Activated CD4-positive, alpha-beta memory T cell treated with anti-CD3 and anti-CD28 coated beads for 36 hours (primary cell): ENCODE measurements around the gene RHBG. TPM values are rescaled to one million over a fixed set of nuclear protein-coding genes. Genes with fewer than 3 reads are reported as not detected.

Experiments
- CTCF ChIA-PET: fragments of 350-600 bp; sonication (Branson Sonifier 250); formaldehyde crosslinking; loops from one replicate; lab custom pipeline; 2021; ENCODE audit warnings: antibody characterized with exemption, inconsistent platforms; lab: Charles Lee
- POLR2A ChIA-PET: fragments of 350-600 bp; sonication (Branson Sonifier 250); formaldehyde crosslinking; loops from one replicate; lab custom pipeline; 2021; ENCODE audit warnings: antibody characterized with exemption; lab: Charles Lee
- DNase-seq: peaks from one replicate; pipeline ENCODE4 v3.0.0-alpha.2; 2020
- H3K27ac Mint-ChIP-seq: one replicate; pipeline ENCODE4 v1.8.0; 2021; ENCODE audit warnings: mixed read lengths
- H3K27me3 Mint-ChIP-seq: one replicate; pipeline ENCODE4 v1.8.0; 2021; ENCODE audit warnings: mixed read lengths
- H3K36me3 Mint-ChIP-seq: one replicate; pipeline ENCODE4 v1.8.0; 2021; ENCODE audit warnings: mixed read lengths
- H3K4me1 Mint-ChIP-seq: one replicate; pipeline ENCODE4 v1.8.0; 2021; ENCODE audit warnings: low read depth, mixed read lengths
- H3K4me3 Mint-ChIP-seq: one replicate; pipeline ENCODE4 v1.8.0; 2021; ENCODE audit warnings: mild to moderate bottlenecking, mixed read lengths
- H3K9me3 Mint-ChIP-seq: one replicate; pipeline ENCODE4 v1.8.0; 2021; ENCODE audit warnings: mixed read lengths
- intact Hi-C: fragments of 100-400 bp; cut with micrococcal nuclease; formaldehyde crosslinking; loops from one replicate; pipeline ENCODE4 v1.15.1; 2023
- total RNA-seq, 2 experiments: library from RNA; stranded (reverse); gene quantifications; one replicate each; pipeline ENCODE4 v1.2.3, GENCODE V29; 2021

The RHBG gene
- total RNA-seq, 2 experiments from 2014 or later, result not detected

GRCh38 chr1:156421062-156421938 is 52.3 kb downstream of the RHBG start:
- Mint-ChIP-seq H3K4me1 (peaks cover 21% of the 10 kb centered on the region), H3K27me3 (peaks cover 49% of the 10 kb centered on the region), H3K9me3 (no peaks in the 10 kb centered on the region), H3K27ac (no peak overlapping the region), H3K36me3 (no peaks in the 10 kb centered on the region), H3K4me3 (peak overlapping the region; percentile 73)
- CTCF ChIA-PET, result interaction anchor here (4.9 to 7.0 kb wide), 2 partner anchors 24 to 35 kb away, joined by 27 to 60 read pairs; no protein-coding TSS in a partner anchor
- intact Hi-C loops, result loop anchor here (2.0 kb wide), 1 partner anchor 18 kb away; no protein-coding TSS in a partner anchor
- peak; percentile 86 for DNase-seq
- POLR2A ChIA-PET, result interaction anchor here (1.3 kb wide), 1 partner anchor 32 kb away, joined by 3 read pairs; no protein-coding TSS in a partner anchor

GRCh38 chr1:156421939-156422601 is 53.1 kb downstream of the RHBG start:
- no peak for DNase-seq

GRCh38 chr1:156422602-156423091 is 53.6 kb downstream of the RHBG start:
- Mint-ChIP-seq H3K27ac (no peak overlapping the region), H3K4me1 (peaks cover 21% of the 10 kb centered on the region), H3K36me3 (no peaks in the 10 kb centered on the region), H3K9me3 (no peaks in the 10 kb centered on the region), H3K27me3 (peaks cover 60% of the 10 kb centered on the region), H3K4me3 (no peak overlapping the region)
- POLR2A ChIA-PET, result interaction anchor here (1.3 kb wide), 1 partner anchor 33 kb away, joined by 3 read pairs; no protein-coding TSS in a partner anchor
- CTCF ChIA-PET, result interaction anchor here (0.7 to 7.0 kb wide), 3 partner anchors 12 to 36 kb away, joined by 3 to 60 read pairs (median 27); no protein-coding TSS in a partner anchor
- no peak for DNase-seq
- intact Hi-C loops, result no loop called here

More at GRCh38 chr1:156421939-156422601, 53.1 kb downstream of the RHBG start:
- POLR2A ChIA-PET, result interaction anchor here (1.3 kb wide), 1 partner anchor 32 kb away, joined by 3 read pairs; no protein-coding TSS in a partner anchor
- Mint-ChIP-seq H3K4me3 (peak overlapping the region; percentile 33), H3K9me3 (no peaks in the 10 kb centered on the region), H3K27ac (no peak overlapping the region), H3K4me1 (peaks cover 21% of the 10 kb centered on the region), H3K36me3 (no peaks in the 10 kb centered on the region), H3K27me3 (peaks cover 55% of the 10 kb centered on the region)
- CTCF ChIA-PET, result interaction anchor here (0.7 to 7.0 kb wide), 3 partner anchors 12 to 36 kb away, joined by 3 to 60 read pairs (median 27); no protein-coding TSS in a partner anchor
- intact Hi-C loops, result loop anchor here (2.0 kb wide), 1 partner anchor 17 kb away; no protein-coding TSS in a partner anchor

- POLR2A ChIA-PET, result no interaction called here
- H3K36me3 Mint-ChIP-seq, result no peaks in the 10 kb centered on the region
Observed at GRCh38 chr1:156423422-156424352, 54.7 kb downstream of the RHBG start.

GRCh38 chr1:156424806-156425432 is 55.9 kb downstream of the RHBG start:
- H3K27ac Mint-ChIP-seq, result no peak overlapping the region
- H3K4me1 Mint-ChIP-seq, result peaks cover 19% of the 10 kb centered on the region
- intact Hi-C loops, result no loop called here
- H3K4me3 Mint-ChIP-seq, result no peak overlapping the region
- peaks cover 74% of the 10 kb centered on the region for H3K27me3 Mint-ChIP-seq
- ChIA-PET CTCF (interaction anchor here (1.2 to 7.0 kb wide), 3 partner anchors 10 to 39 kb away, joined by 3 to 60 read pairs (median 27); no protein-coding TSS in a partner anchor), POLR2A (no interaction called here)
- no peak for DNase-seq
- H3K9me3 Mint-ChIP-seq, result no peaks in the 10 kb centered on the region
- no peaks in the 10 kb centered on the region for H3K36me3 Mint-ChIP-seq

More at GRCh38 chr1:156423422-156424352, 54.7 kb downstream of the RHBG start:
- no peak for DNase-seq
- peaks cover 69% of the 10 kb centered on the region for H3K27me3 Mint-ChIP-seq
- H3K9me3 Mint-ChIP-seq, result no peaks in the 10 kb centered on the region
- CTCF ChIA-PET, result interaction anchor here (0.8 to 7.0 kb wide), 4 partner anchors 8 to 37 kb away, joined by 3 to 60 read pairs (median 15); no protein-coding TSS in a partner anchor
- intact Hi-C loops, result no loop called here
- H3K4me3 Mint-ChIP-seq, result no peak overlapping the region
- H3K27ac Mint-ChIP-seq, result no peak overlapping the region
- H3K4me1 Mint-ChIP-seq, result peaks cover 21% of the 10 kb centered on the region

- POLR2A ChIA-PET, result interaction anchor here (0.6 kb wide), 1 partner anchor 20 kb away, joined by 3 read pairs; no protein-coding TSS in a partner anchor
- H3K27me3 Mint-ChIP-seq, result peaks cover 73% of the 10 kb centered on the region
- CTCF ChIA-PET, result interaction anchor here (4.9 to 7.0 kb wide), 2 partner anchors 20 to 40 kb away, joined by 27 to 60 read pairs; no protein-coding TSS in a partner anchor
- intact Hi-C loops, result no loop called here
- H3K27ac Mint-ChIP-seq, result no peak overlapping the region
- no peak for DNase-seq
- H3K9me3 Mint-ChIP-seq, result no peaks in the 10 kb centered on the region
- no peak overlapping the region for H3K4me3 Mint-ChIP-seq
- H3K36me3 Mint-ChIP-seq, result no peaks in the 10 kb centered on the region
- peaks cover 11% of the 10 kb centered on the region for H3K4me1 Mint-ChIP-seq
Observed at GRCh38 chr1:156425943-156426342, 56.9 kb downstream of the RHBG start.

- no peak overlapping the region for H3K4me3 Mint-ChIP-seq
- H3K4me1 Mint-ChIP-seq, result peaks cover 4% of the 10 kb centered on the region
- no peak overlapping the region for H3K27ac Mint-ChIP-seq
- POLR2A ChIA-PET, result no interaction called here
- no peaks in the 10 kb centered on the region for H3K36me3 Mint-ChIP-seq
- no peak for DNase-seq
- CTCF ChIA-PET, result interaction anchor here (1.9 to 7.0 kb wide), 2 partner anchors 18 to 42 kb away, joined by 6 to 60 read pairs; no protein-coding TSS in a partner anchor
- H3K9me3 Mint-ChIP-seq, result no peaks in the 10 kb centered on the region
- intact Hi-C loops, result no loop called here
- peaks cover 79% of the 10 kb centered on the region for H3K27me3 Mint-ChIP-seq
Observed at GRCh38 chr1:156427957-156428356, 58.9 kb downstream of the RHBG start.

GRCh38 chr1:156428746-156429288 is 59.8 kb downstream of the RHBG start:
- intact Hi-C loops, result no loop called here
- Mint-ChIP-seq H3K4me3 (no peak overlapping the region), H3K4me1 (peaks cover 10% of the 10 kb centered on the region), H3K9me3 (no peaks in the 10 kb centered on the region), H3K27me3 (peaks cover 79% of the 10 kb centered on the region), H3K36me3 (no peaks in the 10 kb centered on the region), H3K27ac (no peak overlapping the region)
- POLR2A ChIA-PET, result no interaction called here
- no peak for DNase-seq
- CTCF ChIA-PET, result interaction anchor here (1.9 to 2.1 kb wide), 2 partner anchors 17 to 43 kb away, joined by 6 to 10 read pairs; no protein-coding TSS in a partner anchor

GRCh38 chr1:156429313-156430060 is 60.5 kb downstream of the RHBG start:
- Mint-ChIP-seq H3K4me1 (peaks cover 10% of the 10 kb centered on the region), H3K27me3 (peaks cover 79% of the 10 kb centered on the region), H3K9me3 (no peaks in the 10 kb centered on the region), H3K4me3 (no peak overlapping the region), H3K36me3 (no peaks in the 10 kb centered on the region), H3K27ac (no peak overlapping the region)
- ChIA-PET CTCF (interaction anchor here (1.9 to 3.7 kb wide), 3 partner anchors 16 to 44 kb away, joined by 6 to 26 read pairs (median 10); no protein-coding TSS in a partner anchor), POLR2A (no interaction called here)
- intact Hi-C loops, result no loop called here
- DNase-seq, result no peak
